SK-N-SH (cell line): ENCODE measurements around the gene SEC14L2. TPM values are rescaled to one million over a fixed set of nuclear protein-coding genes. Genes with fewer than 3 reads are reported as not detected.

Source experiments
- CTCF ChIA-PET: fragments of 300-600, 350-600 bp; formaldehyde crosslinking; extraction: SDS; loops from one replicate; lab custom pipeline; 2021; lab: Yijun Ruan, JAX
- POLR2A ChIA-PET: fragments of 350-600 bp; sonication (Branson Sonifier 250); formaldehyde crosslinking; extraction: SDS; loops from one replicate; lab custom pipeline; 2020; ENCODE audit warnings: antibody characterized with exemption, inconsistent platforms; lab: Yijun Ruan, JAX
- DNase-seq: peaks from one replicate; pipeline ENCODE4 v3.0.0; 2012
- H2AFZ ChIP-seq: fragments of 200-600 bp; sonication (generic); 2 replicates; pipeline ENCODE4 v1.8.1; 2016; ENCODE audit warnings: antibody characterized with exemption, mild to moderate bottlenecking, low read depth
- H3F3A ChIP-seq: fragments of 200-600 bp; sonication (generic); replicated peaks from 2 replicates; pipeline ENCODE3; 2016; ENCODE audit warnings: antibody characterized with exemption, mild to moderate bottlenecking; ENCODE audit not compliant: insufficient read depth
- H3K27ac ChIP-seq, 2 experiments: fragments of 200-500 bp in 1 of 2; fragments of 200-600 bp in 1 of 2; sonication (Bioruptor generic) in 1 of 2; sonication (generic), shearing (Covaris generic) in 1 of 2; 2 replicates each; pipeline versions ENCODE4 v1.5.1 to v1.6.1; 2014 to 2016; ENCODE audit warnings: low read depth in 2 of 2, inconsistent platforms in 1 of 2, low read length in 1 of 2, mild to moderate bottlenecking in 1 of 2, mixed read lengths in 1 of 2
- H3K27me3 ChIP-seq: fragments of 200-600 bp; sonication (generic), shearing (Covaris generic); 2 replicates; pipeline ENCODE4 v1.6.1; 2016; ENCODE audit warnings: mixed run types; ENCODE audit not compliant: insufficient read depth
- H3K36me3 ChIP-seq, 2 experiments: fragments of 200-500 bp in 1 of 2; fragments of 200-600 bp in 1 of 2; sonication (Bioruptor generic) in 1 of 2; sonication (generic) in 1 of 2; replicated peaks in 1 of 2; 2 replicates each; pipeline versions ENCODE3 to v1.5.1; 2014 to 2016; ENCODE audit warnings: low read length in 1 of 2, mild to moderate bottlenecking in 1 of 2; ENCODE audit not compliant: insufficient read depth in 2 of 2, control insufficient read depth in 1 of 2
- H3K4me1 ChIP-seq, 2 experiments: fragments of 200-500 bp in 1 of 2; fragments of 200-600 bp in 1 of 2; sonication (Bioruptor generic) in 1 of 2; sonication (generic), shearing (Covaris generic) in 1 of 2; 2 replicates each; pipeline versions ENCODE4 v1.5.1 to v1.6.1; 2014 to 2016; ENCODE audit warnings: low read depth in 1 of 2, low read length in 1 of 2, mixed run types in 1 of 2; ENCODE audit not compliant: insufficient read depth in 2 of 2, control insufficient read depth in 1 of 2
- H3K4me2 ChIP-seq: fragments of 200-600 bp; sonication (generic), shearing (Covaris generic); 2 replicates; pipeline ENCODE4 v1.6.1; 2017; ENCODE audit warnings: mixed run types
- H3K4me3 ChIP-seq, 2 experiments: fragments of 200-500 bp in 1 of 2; fragments of 200-600 bp in 1 of 2; sonication (Bioruptor generic) in 1 of 2; sonication (generic), shearing (Covaris generic) in 1 of 2; 2 replicates each; pipeline versions ENCODE4 v1.5.1 to v1.8.1; 2014 to 2016; ENCODE audit warnings: low read depth in 2 of 2, inconsistent platforms in 1 of 2, low read length in 1 of 2, mild to moderate bottlenecking in 1 of 2, mixed read lengths in 1 of 2, moderate library complexity in 1 of 2
- H3K79me2 ChIP-seq: fragments of 200-600 bp; sonication (generic); 2 replicates; pipeline ENCODE4 v1.8.1; 2017; ENCODE audit warnings: mild to moderate bottlenecking; ENCODE audit not compliant: insufficient read depth
- H3K9ac ChIP-seq: fragments of 200-600 bp; sonication (generic); 2 replicates; pipeline ENCODE4 v1.6.1; 2017; ENCODE audit warnings: mixed run types
- H3K9me2 ChIP-seq: fragments of 200-600 bp; sonication (generic); 2 replicates; pipeline ENCODE4 v1.6.1; 2017; ENCODE audit warnings: mixed run types
- H3K9me3 ChIP-seq: fragments of 200-600 bp; sonication (generic); 2 replicates; pipeline ENCODE4 v1.6.1; 2017; ENCODE audit warnings: mixed run types, mild to moderate bottlenecking, moderate library complexity
- H4K20me1 ChIP-seq: fragments of 200-600 bp; sonication (generic); 2 replicates; pipeline ENCODE4 v1.6.1; 2017; ENCODE audit warnings: mild to moderate bottlenecking, mixed run types; ENCODE audit not compliant: insufficient read depth
- CHD2 ChIP-seq: fragments of 150-350 bp; IDR thresholded peaks from 2 replicates; pipeline ENCODE4 v1.6.1; 2018; ENCODE audit warnings: low read length; ENCODE audit not compliant: partially characterized antibody
- ELF1 ChIP-seq: IDR thresholded peaks from 2 replicates; pipeline ENCODE4 v1.4.0; 2012
- EP300 ChIP-seq, 2 experiments: IDR thresholded peaks; 2 replicates each; pipeline versions ENCODE4 v1.4.0 to v1.6.1; 2012; ENCODE audit warnings: borderline replicate concordance in 1 of 2, low read depth in 1 of 2, low read length in 1 of 2
- FOSL2 ChIP-seq: IDR thresholded peaks from 2 replicates; pipeline ENCODE4 v1.4.0; 2012; ENCODE audit warnings: low read depth, mild to moderate bottlenecking, moderate library complexity, borderline replicate concordance
- FOXM1 ChIP-seq: IDR thresholded peaks from 2 replicates; pipeline ENCODE4 v1.4.0; 2012; ENCODE audit warnings: low read depth, mild to moderate bottlenecking
- GABPA ChIP-seq: IDR thresholded peaks from 2 replicates; pipeline ENCODE4 v1.4.0; 2012; ENCODE audit warnings: low read depth, mild to moderate bottlenecking
- GATA2 ChIP-seq: sonication (generic); formaldehyde crosslinking; IDR thresholded peaks from 2 replicates; pipeline ENCODE4 v1.5.0; 2020; ENCODE audit warnings: mild to moderate bottlenecking, missing genetic modification reagents
- MAX ChIP-seq: IDR thresholded peaks from 2 replicates; pipeline ENCODE4 v1.4.0; 2012; ENCODE audit warnings: low read depth
- NFIC ChIP-seq: IDR thresholded peaks from 2 replicates; pipeline ENCODE4 v1.4.0; 2012; ENCODE audit warnings: borderline replicate concordance
- SIN3A ChIP-seq: IDR thresholded peaks from 2 replicates; pipeline ENCODE4 v1.6.1; 2012; ENCODE audit warnings: low read depth, mild to moderate bottlenecking, low read length, moderate library complexity, borderline replicate concordance
- SMC3 ChIP-seq: IDR thresholded peaks from 2 replicates; pipeline ENCODE4 v1.6.1; 2012; ENCODE audit warnings: low read depth, low read length, improper control_type of control experiment
- TAF1 ChIP-seq: IDR thresholded peaks from 2 replicates; pipeline ENCODE4 v1.6.1; 2012; ENCODE audit warnings: low read depth, mild to moderate bottlenecking, low read length, moderate library complexity, borderline replicate concordance
- TCF12 ChIP-seq: IDR thresholded peaks from 2 replicates; pipeline ENCODE4 v1.4.0; 2012
- TEAD4 ChIP-seq: IDR thresholded peaks from 2 replicates; pipeline ENCODE4 v1.4.0; 2012; ENCODE audit warnings: mild to moderate bottlenecking, borderline replicate concordance; ENCODE audit not compliant: insufficient read depth
- USF2 ChIP-seq: fragments of 150-350 bp; IDR thresholded peaks from 2 replicates; pipeline ENCODE4 v1.6.1; 2017; ENCODE audit warnings: antibody characterized with exemption, low read length, low read depth, borderline replicate concordance
- ZBTB33 ChIP-seq: IDR thresholded peaks from 2 replicates; pipeline ENCODE4 v1.4.0; 2012; ENCODE audit warnings: low read depth, borderline replicate concordance
- WGBS: methylation state at CpG from one replicate; pipeline ENCODE4 v1.1.6; 2017; ENCODE audit warnings: low lambda C conversion rate; 5-methylcytosine and 5-hydroxymethylcytosine counted together
- polyA plus RNA-seq, 3 experiments: library from polyadenylated mRNA; depleted of rRNA; stranded (reverse); fragments of >200 nt; gene quantifications; 2 replicates each; pipeline ENCODE4 v1.2.3, GENCODE V29; 2012
- TF ChIP-seq, protein P1 (sequence below): fragments of 150-350 bp; IDR thresholded peaks from 2 replicates; pipeline ENCODE4 v1.6.1; 2016; ENCODE audit warnings: mild to moderate bottlenecking, low read depth, low read length
- TF ChIP-seq, protein P2 (sequence below): IDR thresholded peaks from 2 replicates; pipeline ENCODE4 v1.4.0; 2012; ENCODE audit warnings: low read depth, borderline replicate concordance
- TF ChIP-seq, protein P3 (sequence below): fragments of 200-600 bp; sonication (generic); IDR thresholded peaks from 2 replicates; pipeline ENCODE4 v1.6.1; 2017; ENCODE audit warnings: antibody characterized with exemption, mild to moderate bottlenecking, moderate library complexity

SEC14L2 gene
- polyA plus RNA-seq, 1 of the 3 experiments (the other 2 are of a cell fraction) = 14.0 TPM

- WGBS = 50% methylated on average over 7 of the region's 13 CpGs
- H4K20me1 ChIP-seq = no peaks in the 10 kb centered on the region
- POLR2A ChIA-PET = no interaction called here
- H3K4me3 ChIP-seq = no peak within 1 kb of the TSS
- no peaks in the 10 kb centered on the region for H3F3A ChIP-seq
- H3K4me1 ChIP-seq = no peaks in the 10 kb centered on the region
- H3K4me2 ChIP-seq = no peak within 1 kb of the TSS
- H3K9me2 ChIP-seq = no peaks in the 10 kb centered on the region
- no peaks in the 10 kb centered on the region for H3K36me3 ChIP-seq
- CTCF ChIA-PET = interaction anchor here (5.4 kb wide), 1 partner anchor 13 kb away, joined by 28 read pairs; no protein-coding TSS in a partner anchor
- no peak for DNase-seq
- H3K9me3 ChIP-seq = no peaks in the 10 kb centered on the region
- no peaks in the 10 kb centered on the region for H3K79me2 ChIP-seq
- no peak within 1 kb of the TSS for H3K9ac ChIP-seq
- no peak within 1 kb of the TSS for H2AFZ ChIP-seq
- no peak within 1 kb of the TSS for H3K27ac ChIP-seq
- H3K27me3 ChIP-seq = peaks cover 33% of the 10 kb centered on the region; the same call in 1 of the 2 replicates
- TF ChIP-seq USF2 (no peak), NFIC (no peak), EP300 (IDR thresholded peaks at IDR 0.05; ENCODE audit: borderline replicate concordance in 1 of 2, low read depth in 1 of 2, low read length in 1 of 2) (no peak), SIN3A (no peak), TAF1 (no peak), ELF1 (no peak), GATA2 (no peak), FOSL2 (no peak), ZBTB33 (no peak), SMC3 (no peak), TCF12 (no peak), GABPA (no peak), TEAD4 (no peak), CHD2 (no peak), MAX (no peak), FOXM1 (no peak)
- TF ChIP-seq, protein P1, sequence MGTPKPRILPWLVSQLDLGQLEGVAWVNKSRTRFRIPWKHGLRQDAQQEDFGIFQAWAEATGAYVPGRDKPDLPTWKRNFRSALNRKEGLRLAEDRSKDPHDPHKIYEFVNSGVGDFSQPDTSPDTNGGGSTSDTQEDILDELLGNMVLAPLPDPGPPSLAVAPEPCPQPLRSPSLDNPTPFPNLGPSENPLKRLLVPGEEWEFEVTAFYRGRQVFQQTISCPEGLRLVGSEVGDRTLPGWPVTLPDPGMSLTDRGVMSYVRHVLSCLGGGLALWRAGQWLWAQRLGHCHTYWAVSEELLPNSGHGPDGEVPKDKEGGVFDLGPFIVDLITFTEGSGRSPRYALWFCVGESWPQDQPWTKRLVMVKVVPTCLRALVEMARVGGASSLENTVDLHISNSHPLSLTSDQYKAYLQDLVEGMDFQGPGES = no peak
- TF ChIP-seq, protein P2, sequence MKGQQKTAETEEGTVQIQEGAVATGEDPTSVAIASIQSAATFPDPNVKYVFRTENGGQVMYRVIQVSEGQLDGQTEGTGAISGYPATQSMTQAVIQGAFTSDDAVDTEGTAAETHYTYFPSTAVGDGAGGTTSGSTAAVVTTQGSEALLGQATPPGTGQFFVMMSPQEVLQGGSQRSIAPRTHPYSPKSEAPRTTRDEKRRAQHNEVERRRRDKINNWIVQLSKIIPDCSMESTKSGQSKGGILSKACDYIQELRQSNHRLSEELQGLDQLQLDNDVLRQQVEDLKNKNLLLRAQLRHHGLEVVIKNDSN = no peak
- TF ChIP-seq, protein P3, sequence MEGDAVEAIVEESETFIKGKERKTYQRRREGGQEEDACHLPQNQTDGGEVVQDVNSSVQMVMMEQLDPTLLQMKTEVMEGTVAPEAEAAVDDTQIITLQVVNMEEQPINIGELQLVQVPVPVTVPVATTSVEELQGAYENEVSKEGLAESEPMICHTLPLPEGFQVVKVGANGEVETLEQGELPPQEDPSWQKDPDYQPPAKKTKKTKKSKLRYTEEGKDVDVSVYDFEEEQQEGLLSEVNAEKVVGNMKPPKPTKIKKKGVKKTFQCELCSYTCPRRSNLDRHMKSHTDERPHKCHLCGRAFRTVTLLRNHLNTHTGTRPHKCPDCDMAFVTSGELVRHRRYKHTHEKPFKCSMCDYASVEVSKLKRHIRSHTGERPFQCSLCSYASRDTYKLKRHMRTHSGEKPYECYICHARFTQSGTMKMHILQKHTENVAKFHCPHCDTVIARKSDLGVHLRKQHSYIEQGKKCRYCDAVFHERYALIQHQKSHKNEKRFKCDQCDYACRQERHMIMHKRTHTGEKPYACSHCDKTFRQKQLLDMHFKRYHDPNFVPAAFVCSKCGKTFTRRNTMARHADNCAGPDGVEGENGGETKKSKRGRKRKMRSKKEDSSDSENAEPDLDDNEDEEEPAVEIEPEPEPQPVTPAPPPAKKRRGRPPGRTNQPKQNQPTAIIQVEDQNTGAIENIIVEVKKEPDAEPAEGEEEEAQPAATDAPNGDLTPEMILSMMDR = no peak
Measured at GRCh38 chr22:30471616-30472318, 74.9 kb downstream of the SEC14L2 start, which contains the start of gene SEC14L3. Gene SEC14L3, minus strand, starts transcription at chr22:30472017. Its CDS starts 59 bp downstream, at chr22:30471958.
